Sigmoid colon (tissue), 4 donors: ENCODE measurements around the gene ADH5.

ENCODE experiments used
- CTCF ChIP-seq, 4 experiments: fragments of 450-650 bp in 3 of 4; fragments of 200-600 bp in 1 of 4; IDR thresholded peaks; one replicate each; pipeline ENCODE4 v1.5.1; 2016 to 2019; ENCODE audit warnings: antibody characterized with exemption in 4 of 4, mild to moderate bottlenecking in 3 of 4, moderate library complexity in 2 of 4
- POLR2A ChIP-seq, 2 donors: fragments of 450-650 bp; IDR thresholded peaks; one replicate each; pipeline ENCODE4 v1.6.1; 2016; ENCODE audit warnings: antibody characterized with exemption in 2 of 2, mild to moderate bottlenecking in 2 of 2, moderate library complexity in 2 of 2
- POLR2AphosphoS5 ChIP-seq, 4 donors: sonication (generic); formaldehyde crosslinking; IDR thresholded peaks; one replicate each; pipeline ENCODE4 v1.6.1; 2017; ENCODE audit warnings: antibody characterized with exemption in 4 of 4

DNA sequence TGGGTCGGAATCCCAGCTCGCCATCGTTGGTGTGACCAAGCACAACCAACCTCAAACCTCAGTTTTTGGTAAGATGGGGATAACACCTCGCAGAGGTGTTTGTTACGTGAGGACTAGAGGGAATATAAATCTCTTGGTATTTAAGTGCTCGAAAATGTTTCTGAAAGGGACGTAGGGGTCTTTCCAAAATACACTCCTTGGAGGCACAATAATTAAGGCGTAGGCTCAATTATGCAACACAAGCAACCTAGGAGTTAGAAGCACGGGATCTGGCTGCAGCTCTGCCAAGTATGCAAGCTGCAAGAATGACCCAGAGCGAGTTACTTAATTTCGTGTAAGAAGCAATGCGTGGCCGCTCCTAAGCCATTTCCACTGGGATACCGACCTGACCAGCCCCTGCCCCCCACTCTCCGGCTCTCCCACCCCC is 552 bp downstream of the ADH5 start:
- no peak for TF ChIP-seq POLR2A (IDR thresholded peaks at IDR 0.05)
- no peak for TF ChIP-seq CTCF (IDR thresholded peaks at IDR 0.05)
- peak in 2 of 4 donors; percentile 30 to 43 for TF ChIP-seq POLR2AphosphoS5 (IDR thresholded peaks at IDR 0.05)
